SW 1271 (cell line): ENCODE results near the gene DHCR24.

Experiments used
- DNase-seq, 2 experiments: peaks; one replicate each; lab custom pipeline; 2025; lab: John Stamatoyannopoulos, UW

Gene DHCR24

DNA sequence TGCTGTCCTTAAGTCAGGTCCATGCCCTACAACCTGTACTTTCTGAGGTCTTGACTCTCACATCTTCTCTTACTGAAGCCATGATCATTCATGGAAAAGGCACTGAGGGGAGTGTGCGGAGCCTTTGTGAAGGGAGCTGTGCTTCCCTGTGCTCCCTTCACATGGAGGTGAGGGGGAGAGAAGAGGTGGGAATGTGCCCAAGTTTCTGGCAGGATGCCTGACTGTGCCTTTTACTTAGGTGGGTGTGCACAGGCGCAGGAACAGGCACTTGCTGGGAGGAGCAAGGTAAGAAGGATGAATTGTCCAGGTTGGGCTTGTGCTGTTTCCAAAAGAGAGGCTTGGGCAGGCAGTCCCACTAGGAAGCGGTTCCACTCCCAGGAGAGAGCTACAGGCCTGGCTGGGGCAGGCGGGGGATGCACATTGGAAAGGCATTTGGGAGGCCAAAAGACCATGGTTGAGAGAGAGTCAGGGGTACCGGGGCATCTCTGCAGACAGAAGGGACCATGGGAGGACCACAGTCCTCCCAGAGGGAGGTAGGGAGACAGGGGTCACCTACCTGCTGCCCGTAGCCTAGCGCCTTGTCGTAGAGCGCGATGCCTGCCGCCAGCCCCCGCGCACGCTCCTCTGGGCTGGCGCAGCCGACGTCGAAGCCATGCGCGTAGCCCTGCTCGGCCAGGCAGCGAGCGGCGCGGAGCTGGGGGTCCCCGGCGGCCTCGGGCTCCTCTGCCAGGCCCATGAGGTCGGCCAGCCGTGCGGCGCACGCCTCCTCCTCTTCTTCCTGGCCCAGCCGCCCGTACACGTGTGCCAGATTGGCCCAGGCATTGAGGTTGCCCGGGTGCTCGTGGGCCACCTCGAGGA is 86.7 kb downstream of the DHCR24 start:
- no peak for DNase-seq
